Panc1 (cell line): Measurements from ENCODE around the gene ACP3. TPM values are rescaled to one million over a fixed set of nuclear protein-coding genes. Genes with fewer than 3 reads are reported as not detected.

Source experiments
- ATAC-seq: fragments of 200-7000 bp; cut with Tn5 transposase; 2 replicates; pipeline ENCODE4 v1.9.1; 2020; ENCODE audit warnings: mild to moderate bottlenecking, moderate library complexity
- BruUV-seq: library from RNA; stranded (reverse); fragments of 400-500 nt; replicated peaks from 2 replicates; lab custom pipeline; 2021; lab: Mats Ljungman, UMichigan
- CTCF ChIA-PET: fragments of 300-600 bp; sonication (Branson Sonifier 250); formaldehyde crosslinking; loops from one replicate; lab custom pipeline; 2022; ENCODE audit warnings: antibody characterized with exemption; lab: Charles Lee
- POLR2A ChIA-PET: fragments of 300-600 bp; sonication (Branson Sonifier 250); formaldehyde crosslinking; loops from one replicate; lab custom pipeline; 2022; ENCODE audit warnings: antibody characterized with exemption; lab: Charles Lee
- DNase-seq: peaks from one replicate; pipeline ENCODE4 v3.0.0-alpha.2; 2010; ENCODE audit warnings: low read depth, low spot score
- H3K27ac ChIP-seq: 2 replicates; pipeline ENCODE4 v1.5.1; 2011; ENCODE audit warnings: mild to moderate bottlenecking, low read length, inconsistent platforms
- H3K27me3 ChIP-seq: fragments of 200-500 bp; sonication (Bioruptor generic); 2 replicates; pipeline ENCODE4 v1.6.0; 2014; ENCODE audit warnings: low read length, inconsistent platforms; ENCODE audit not compliant: control insufficient read depth, insufficient read depth
- H3K36me3 ChIP-seq: fragments of 200-500 bp; sonication (Bioruptor generic); 2 replicates; pipeline ENCODE4 v1.5.1; 2014; ENCODE audit warnings: inconsistent platforms, mild to moderate bottlenecking, low read length, moderate library complexity; ENCODE audit not compliant: control insufficient read depth, insufficient read depth
- H3K4me1 ChIP-seq: 2 replicates; pipeline ENCODE4 v1.5.1; 2011; ENCODE audit warnings: inconsistent platforms, mild to moderate bottlenecking, low read length, moderate library complexity; ENCODE audit not compliant: control insufficient read depth, insufficient read depth
- H3K4me3 ChIP-seq, 2 experiments: 2 replicates each; pipeline ENCODE4 v1.5.1; 2011 to 2012; ENCODE audit warnings: low read depth in 2 of 2, low read length in 2 of 2, mild to moderate bottlenecking in 2 of 2, inconsistent platforms in 1 of 2, moderate library complexity in 1 of 2
- H3K9me3 ChIP-seq: fragments of 200-500 bp; sonication (Bioruptor generic); 2 replicates; pipeline ENCODE4 v1.5.1; 2014; ENCODE audit warnings: low read depth, mild to moderate bottlenecking, inconsistent platforms, low read length, moderate library complexity; ENCODE audit not compliant: control insufficient read depth, insufficient read depth
- CTCF ChIP-seq: fragments of 450-650 bp; IDR thresholded peaks from 2 replicates; pipeline ENCODE4 v1.5.1; 2017; ENCODE audit warnings: mild to moderate bottlenecking
- POLR2AphosphoS5 ChIP-seq: IDR thresholded peaks from 2 replicates; pipeline ENCODE4 v1.6.1; 2012; ENCODE audit warnings: mild to moderate bottlenecking, low read depth, low read length, moderate library complexity
- SIN3A ChIP-seq: IDR thresholded peaks from 2 replicates; pipeline ENCODE4 v1.6.1; 2012; ENCODE audit warnings: low read depth, mild to moderate bottlenecking, low read length, moderate library complexity, borderline replicate concordance; ENCODE audit not compliant: insufficient read depth
- TCF7L2 ChIP-seq: IDR thresholded peaks from 2 replicates; pipeline ENCODE4 v1.6.1; 2011; ENCODE audit warnings: mild to moderate bottlenecking, low read depth, low read length, inconsistent platforms
- in situ Hi-C: cut with HindIII; loops from 2 replicates; pipeline ENCODE4 v1.10.0; 2016; ENCODE audit warnings: low sequenced_read_pairs, low pct_unique_long_range_greater_than_20kb
- intact Hi-C: fragments of 100-400 bp; cut with micrococcal nuclease; formaldehyde crosslinking; loops from one replicate; pipeline ENCODE4 v1.10.0; 2022; ENCODE audit not compliant: unreplicated experiment
- total RNA-seq: library from RNA; stranded (reverse); gene quantifications from one replicate; pipeline ENCODE4 v1.2.1, GENCODE V29; 2021; ENCODE audit not compliant: unreplicated experiment
- TF ChIP-seq, protein P1 (sequence below), 2 experiments: IDR thresholded peaks; 2 replicates each; pipeline ENCODE4 v1.6.1; 2011 to 2012; ENCODE audit warnings: low read depth in 2 of 2, control low read depth in 1 of 2, low read length in 1 of 2, mild to moderate bottlenecking in 1 of 2, moderate library complexity in 1 of 2; ENCODE audit not compliant: insufficient read depth in 1 of 2

ACP3 gene
- total RNA-seq, 1 experiment from 2014 or later: not detected

GRCh38 chr3:132405609-132406299 is 88.5 kb downstream of the ACP3 start:
- TF ChIP-seq CTCF: no peak
- TF ChIP-seq, protein P1, sequence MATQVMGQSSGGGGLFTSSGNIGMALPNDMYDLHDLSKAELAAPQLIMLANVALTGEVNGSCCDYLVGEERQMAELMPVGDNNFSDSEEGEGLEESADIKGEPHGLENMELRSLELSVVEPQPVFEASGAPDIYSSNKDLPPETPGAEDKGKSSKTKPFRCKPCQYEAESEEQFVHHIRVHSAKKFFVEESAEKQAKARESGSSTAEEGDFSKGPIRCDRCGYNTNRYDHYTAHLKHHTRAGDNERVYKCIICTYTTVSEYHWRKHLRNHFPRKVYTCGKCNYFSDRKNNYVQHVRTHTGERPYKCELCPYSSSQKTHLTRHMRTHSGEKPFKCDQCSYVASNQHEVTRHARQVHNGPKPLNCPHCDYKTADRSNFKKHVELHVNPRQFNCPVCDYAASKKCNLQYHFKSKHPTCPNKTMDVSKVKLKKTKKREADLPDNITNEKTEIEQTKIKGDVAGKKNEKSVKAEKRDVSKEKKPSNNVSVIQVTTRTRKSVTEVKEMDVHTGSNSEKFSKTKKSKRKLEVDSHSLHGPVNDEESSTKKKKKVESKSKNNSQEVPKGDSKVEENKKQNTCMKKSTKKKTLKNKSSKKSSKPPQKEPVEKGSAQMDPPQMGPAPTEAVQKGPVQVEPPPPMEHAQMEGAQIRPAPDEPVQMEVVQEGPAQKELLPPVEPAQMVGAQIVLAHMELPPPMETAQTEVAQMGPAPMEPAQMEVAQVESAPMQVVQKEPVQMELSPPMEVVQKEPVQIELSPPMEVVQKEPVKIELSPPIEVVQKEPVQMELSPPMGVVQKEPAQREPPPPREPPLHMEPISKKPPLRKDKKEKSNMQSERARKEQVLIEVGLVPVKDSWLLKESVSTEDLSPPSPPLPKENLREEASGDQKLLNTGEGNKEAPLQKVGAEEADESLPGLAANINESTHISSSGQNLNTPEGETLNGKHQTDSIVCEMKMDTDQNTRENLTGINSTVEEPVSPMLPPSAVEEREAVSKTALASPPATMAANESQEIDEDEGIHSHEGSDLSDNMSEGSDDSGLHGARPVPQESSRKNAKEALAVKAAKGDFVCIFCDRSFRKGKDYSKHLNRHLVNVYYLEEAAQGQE (IDR thresholded peaks at IDR 0.05; ENCODE audit: insufficient read depth in 1 of 2, low read depth in 2 of 2, low read length in 1 of 2): no peak
- no peak for TF ChIP-seq TCF7L2
- TF ChIP-seq SIN3A: no peak
- TF ChIP-seq POLR2AphosphoS5: no peak
- ATAC-seq (no peak), DNase-seq (no peak)
- Histone ChIP-seq H3K27me3 (peaks cover 42% of the 10 kb centered on the region), H3K9me3 (no peaks in the 10 kb centered on the region), H3K27ac (no peak overlapping the region), H3K36me3 (no peaks in the 10 kb centered on the region), H3K4me1 (no peaks in the 10 kb centered on the region), H3K4me3 (no peak overlapping the region)
- CTCF ChIA-PET: no interaction called here
- BruUV-seq: no TSS peak
- POLR2A ChIA-PET: no interaction called here
- intact Hi-C loops (no loop called here), in situ Hi-C loops (no loop called here)

DNA sequence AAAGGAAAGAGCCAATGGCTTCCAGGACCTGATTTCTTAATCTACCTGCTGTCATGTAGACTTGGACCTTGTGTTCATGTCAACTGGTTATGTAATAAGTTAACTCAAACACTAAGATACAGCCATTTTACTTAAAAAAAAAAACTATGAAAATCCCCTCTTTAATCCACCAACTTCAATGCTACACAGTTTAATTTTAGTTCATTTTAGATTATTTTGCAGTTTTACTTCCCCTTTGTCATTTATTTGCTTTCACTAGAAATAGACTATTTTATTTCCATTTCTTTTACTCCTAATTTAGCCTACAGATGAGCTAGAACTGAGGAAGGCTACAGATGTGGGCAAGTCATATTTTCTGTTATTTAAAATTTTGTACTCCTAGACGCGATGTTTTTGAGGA is 89.4 kb downstream of the ACP3 start:
- no peak for DNase-seq
- BruUV-seq: no TSS peak
- H3K36me3 ChIP-seq: no peaks in the 10 kb centered on the region
- ATAC-seq: no peak
- H3K27me3 ChIP-seq: peaks cover 39% of the 10 kb centered on the region
- TF ChIP-seq, protein P1 (IDR thresholded peaks at IDR 0.05; ENCODE audit: insufficient read depth in 1 of 2, low read depth in 2 of 2, low read length in 1 of 2): no peak
- in situ Hi-C loops: no loop called here
- H3K27ac ChIP-seq: no peak overlapping the region
- H3K9me3 ChIP-seq: no peaks in the 10 kb centered on the region
- intact Hi-C loops: no loop called here
- ChIA-PET POLR2A (interaction anchor here (0.7 kb wide), 1 partner anchor 1415 kb away, joined by 4 read pairs; no protein-coding TSS in a partner anchor), CTCF (no interaction called here)
- H3K4me1 ChIP-seq: no peaks in the 10 kb centered on the region
- H3K4me3 ChIP-seq: no peak overlapping the region
